WTC11 (cell line): ENCODE data around the gene HDC. TPM values are rescaled to one million over a fixed set of nuclear protein-coding genes. Genes with fewer than 3 reads are reported as not detected.

Experiments used
- ATAC-seq: fragments of 200-7000 bp; cut with Tn5 transposase; 2 replicates; pipeline ENCODE4 v1.10.0; 2021; ENCODE audit warnings: mild to moderate bottlenecking, moderate library complexity
- CTCF ChIA-PET: fragments of 300-600 bp; sonication (Branson Sonifier 250); formaldehyde crosslinking; loops from one replicate; lab custom pipeline; 2021; ENCODE audit warnings: antibody characterized with exemption; lab: Charles Lee
- POLR2A ChIA-PET: fragments of 350-600 bp; sonication (Branson Sonifier 250); formaldehyde crosslinking; loops from one replicate; lab custom pipeline; 2021; ENCODE audit warnings: antibody characterized with exemption; lab: Charles Lee
- DNase-seq: peaks from one replicate; pipeline ENCODE4 v3.0.0; 2021; ENCODE audit warnings: low spot score
- H3K27ac Mint-ChIP-seq: 2 replicates; pipeline ENCODE4 v1.8.0; 2021; ENCODE audit warnings: mixed read lengths
- H3K27me3 Mint-ChIP-seq: 2 replicates; pipeline ENCODE4 v1.8.0; 2021; ENCODE audit warnings: low read depth, mild to moderate bottlenecking, moderate library complexity, mixed read lengths
- H3K36me3 Mint-ChIP-seq: 2 replicates; pipeline ENCODE4 v1.8.0; 2021; ENCODE audit warnings: mixed read lengths
- H3K4me1 Mint-ChIP-seq: 2 replicates; pipeline ENCODE4 v1.8.0; 2022; ENCODE audit warnings: mixed read lengths
- H3K4me3 Mint-ChIP-seq: 2 replicates; pipeline ENCODE4 v1.8.0; 2021; ENCODE audit warnings: mild to moderate bottlenecking, moderate library complexity, mixed read lengths
- H3K9me3 Mint-ChIP-seq: 2 replicates; pipeline ENCODE4 v1.8.0; 2021; ENCODE audit warnings: mixed read lengths
- CREB1 ChIP-seq: sonication (generic); formaldehyde crosslinking; IDR thresholded peaks from 2 replicates; pipeline ENCODE4 v1.8.0; 2023; ENCODE audit warnings: mild to moderate bottlenecking, missing genetic modification reagents
- CREM ChIP-seq: sonication (generic); formaldehyde crosslinking; IDR thresholded peaks from 2 replicates; pipeline ENCODE4 v1.8.1; 2022; ENCODE audit warnings: mild to moderate bottlenecking, missing genetic modification reagents, moderate library complexity
- E2F1 ChIP-seq: sonication (generic); formaldehyde crosslinking; IDR thresholded peaks from 2 replicates; pipeline ENCODE4 v1.8.0; 2022; ENCODE audit warnings: mild to moderate bottlenecking, missing genetic modification reagents
- E2F4 ChIP-seq: sonication (generic); formaldehyde crosslinking; IDR thresholded peaks from 2 replicates; pipeline ENCODE4 v1.8.1; 2022; ENCODE audit warnings: low read depth, mild to moderate bottlenecking, moderate library complexity, missing genetic modification reagents, borderline replicate concordance
- ERG ChIP-seq: fragments of 250-450 bp; sonication (Bioruptor Pico); IDR thresholded peaks from 2 replicates; pipeline ENCODE4 v1.8.0; 2021; ENCODE audit warnings: mild to moderate bottlenecking
- FOXK1 ChIP-seq: sonication (generic); formaldehyde crosslinking; IDR thresholded peaks from 2 replicates; pipeline ENCODE4 v1.8.0; 2022; ENCODE audit warnings: mild to moderate bottlenecking, moderate library complexity, missing genetic modification reagents
- HMGA2 ChIP-seq: fragments of 250-450 bp; sonication (Bioruptor Pico); IDR thresholded peaks from 2 replicates; pipeline ENCODE4 v1.4.0; 2021; ENCODE audit warnings: mild to moderate bottlenecking, moderate library complexity
- IRF2 ChIP-seq: sonication (generic); formaldehyde crosslinking; IDR thresholded peaks from 2 replicates; pipeline ENCODE4 v1.8.0; 2022; ENCODE audit warnings: low read depth, missing genetic modification reagents, borderline replicate concordance
- KAT7 ChIP-seq: sonication (generic); formaldehyde crosslinking; IDR thresholded peaks from 2 replicates; pipeline ENCODE4 v1.8.1; 2023; ENCODE audit warnings: missing genetic modification reagents, mild to moderate bottlenecking, borderline replicate concordance
- MLX ChIP-seq: sonication (generic); formaldehyde crosslinking; IDR thresholded peaks from 2 replicates; pipeline ENCODE4 v1.8.1; 2023; ENCODE audit warnings: mild to moderate bottlenecking, missing genetic modification reagents, moderate library complexity
- NR3C1 ChIP-seq: sonication (generic); formaldehyde crosslinking; conservative IDR thresholded peaks from 2 replicates; pipeline ENCODE4 v1.8.1; 2023; ENCODE audit warnings: low read depth, mild to moderate bottlenecking, missing genetic modification reagents
- STAT6 ChIP-seq: sonication (generic); formaldehyde crosslinking; conservative IDR thresholded peaks from 2 replicates; pipeline ENCODE4 v1.8.1; 2023; ENCODE audit warnings: mild to moderate bottlenecking, low read depth, missing genetic modification reagents, moderate library complexity
- ZNF281 ChIP-seq: sonication (generic); formaldehyde crosslinking; IDR thresholded peaks from 2 replicates; pipeline ENCODE4 v1.8.0; 2023; ENCODE audit warnings: mild to moderate bottlenecking, missing genetic modification reagents
- total RNA-seq: library from RNA; stranded (reverse); gene quantifications from 3 replicates; pipeline ENCODE4 v1.2.3, GENCODE V29; 2021

HDC gene
- total RNA-seq, 1 experiment from 2014 or later: not detected

- no peak for TF ChIP-seq E2F4
- TF ChIP-seq NR3C1 (CRISPR knock-in tag): no peak
- no peak for TF ChIP-seq E2F1 (CRISPR knock-in tag)
- TF ChIP-seq FOXK1: no peak
- TF ChIP-seq CREB1 (CRISPR knock-in tag): no peak
- no peak for TF ChIP-seq KAT7 (CRISPR knock-in tag)
- no peak for TF ChIP-seq HMGA2 (CRISPR knock-in tag)
- TF ChIP-seq IRF2 (CRISPR knock-in tag): no peak
- TF ChIP-seq MLX (CRISPR knock-in tag): no peak
- no peak for TF ChIP-seq STAT6 (CRISPR knock-in tag)
- TF ChIP-seq, all 79 proteins: peak for 0
Measured at GRCh38 chr15:50260969-50261496, 4.5 kb downstream of the HDC start (continued).

GRCh38 chr15:50259276-50259675, 6.2 kb downstream of the HDC start:
- peak overlapping the region; percentile 9; the same call in 1 of the 2 replicates for H3K27ac Mint-ChIP-seq
- TF ChIP-seq ERG (CRISPR knock-in tag) (no peak), CREM (CRISPR knock-in tag) (no peak), CREB1 (CRISPR knock-in tag) (no peak), ZNF281 (no peak)
- no peak overlapping the region for H3K4me3 Mint-ChIP-seq
- peaks cover 3% of the 10 kb centered on the region; the same call in 1 of the 2 replicates for H3K9me3 Mint-ChIP-seq
- ChIA-PET POLR2A (interaction anchor here (0.6 kb wide), 1 partner anchor 486 kb away, joined by 4 read pairs; no protein-coding TSS in a partner anchor), CTCF (interaction anchor here (0.8 kb wide), 1 partner anchor 9 kb away, joined by 3 read pairs; no protein-coding TSS in a partner anchor)
- H3K27me3 Mint-ChIP-seq: no peaks in the 10 kb centered on the region
- DNase-seq (no peak), ATAC-seq (no peak)
- no peaks in the 10 kb centered on the region for H3K36me3 Mint-ChIP-seq
- H3K4me1 Mint-ChIP-seq: no peaks in the 10 kb centered on the region
